GM21360 (cell line): ENCODE results near the gene ILF2.
A peak's percentile ranks its signal among the peaks of the same experiment; 100 is the strongest.
"Not testable (repeated sequence)": the region's sequence is repeated elsewhere in the genome, so short reads cannot be mapped to it uniquely, and the experiment has no call there.

ENCODE experiments used
- ATAC-seq: cut with Tn5 transposase; IDR thresholded peaks from one replicate; pipeline ENCODE4 v1.9.1; 2021; ENCODE audit warnings: mild to moderate bottlenecking, moderate library complexity; ENCODE audit not compliant: unreplicated experiment

ILF2 gene

GRCh38 chr1:153670859-153671627 is at the start of gene ILF2:
Gene ILF2 (minus strand): TSS chr1:153670993. CDS start chr1:153670922, 71 bp downstream.
- peak; percentile 92 for ATAC-seq

DNA sequence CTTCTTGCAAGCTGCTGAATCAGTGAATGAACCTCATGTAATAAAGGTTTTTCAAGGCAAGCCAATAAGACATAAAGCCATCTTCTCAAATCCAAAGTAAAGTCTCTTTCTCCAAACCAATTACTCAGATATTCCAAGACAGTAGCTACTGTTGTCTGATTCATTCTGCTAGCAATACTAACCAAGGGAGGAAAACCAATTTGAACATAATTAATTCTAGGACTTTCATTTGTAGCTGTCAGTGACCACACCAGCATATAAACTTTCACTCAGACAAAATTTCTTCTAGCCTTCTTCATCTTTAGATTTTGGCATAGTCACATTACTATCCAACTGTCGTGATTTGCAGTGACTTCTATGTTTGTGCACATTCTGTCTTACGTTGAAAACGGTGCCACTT is 46.5 kb upstream of the ILF2 start:
- ATAC-seq, result no peak

GRCh38 chr1:153716211-153716610 is 45.4 kb upstream of the ILF2 start:
- ATAC-seq, result not testable (repeated sequence)

- ATAC-seq, result no peak
These were observed 40.2 kb upstream of the ILF2 start for GRCh38 chr1:153711026-153711425.

GRCh38 chr1:153705484-153705883 is 34.7 kb upstream of the ILF2 start:
- ATAC-seq, result no peak

- ATAC-seq, result no peak
These were observed 29.0 kb upstream of the ILF2 start for GRCh38 chr1:153699768-153700167.

GRCh38 chr1:153698923-153699714 is 28.3 kb upstream of the ILF2 start:
- no peak for ATAC-seq

GRCh38 chr1:153698020-153698922 is 27.5 kb upstream of the ILF2 start:
- no peak for ATAC-seq

DNA sequence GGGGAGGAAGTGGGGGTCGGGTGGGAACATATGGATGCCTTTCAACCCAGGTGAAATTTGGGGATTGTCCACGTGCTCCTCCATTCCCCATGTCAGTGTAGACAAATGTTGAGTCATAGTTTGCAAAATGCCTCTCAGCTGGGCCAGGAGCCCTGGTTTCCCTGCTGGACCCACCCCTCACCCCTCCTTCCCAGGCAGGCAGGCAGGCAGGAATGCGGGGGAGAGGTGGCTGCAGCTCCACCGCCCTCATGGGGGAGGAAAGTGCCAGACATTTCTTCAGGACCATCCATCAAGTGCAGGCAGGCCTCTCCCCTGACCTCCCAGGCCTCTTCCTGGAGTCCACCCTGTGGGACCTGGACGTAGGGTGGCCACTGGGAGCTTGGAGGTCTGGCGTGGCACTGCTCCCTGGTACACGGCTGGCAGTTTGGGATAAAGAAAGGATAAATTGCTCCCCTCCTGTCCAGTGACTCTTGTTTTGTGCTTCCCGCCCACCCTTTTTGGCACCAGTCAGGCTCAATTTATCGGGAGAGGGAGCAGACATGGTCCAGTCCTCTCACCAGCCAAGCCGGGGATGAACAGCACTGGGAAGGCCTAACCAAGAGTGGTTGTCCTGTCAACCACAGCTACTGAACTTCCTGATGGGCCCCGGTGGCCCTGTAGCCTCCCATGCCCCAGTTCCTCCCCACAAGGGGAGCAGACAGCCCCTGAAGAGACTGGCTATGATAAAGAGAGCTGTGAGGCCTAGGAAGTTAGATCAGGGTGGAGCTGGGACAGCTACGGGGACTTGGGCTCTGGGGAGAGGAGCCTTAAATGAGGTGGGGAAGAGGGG is 26.6 kb upstream of the ILF2 start:
- no peak for ATAC-seq

GRCh38 chr1:153696741-153697140 is 25.9 kb upstream of the ILF2 start:
- no peak for ATAC-seq

DNA sequence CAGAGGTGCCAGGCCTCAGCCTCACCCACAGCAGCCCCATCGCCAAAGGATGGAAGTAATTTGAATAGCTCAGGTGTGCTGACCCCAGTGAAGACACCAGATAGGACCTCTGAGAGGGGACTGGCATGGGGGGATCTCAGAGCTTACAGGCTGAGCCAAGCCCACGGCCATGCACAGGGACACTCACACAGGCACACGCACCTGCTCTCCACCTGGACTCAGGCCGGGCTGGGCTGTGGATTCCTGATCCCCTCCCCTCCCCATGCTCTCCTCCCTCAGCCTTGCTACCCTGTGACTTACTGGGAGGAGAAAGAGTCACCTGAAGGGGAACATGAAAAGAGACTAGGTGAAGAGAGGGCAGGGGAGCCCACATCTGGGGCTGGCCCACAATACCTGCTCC is 22.7 kb upstream of the ILF2 start:
- ATAC-seq, result no peak

- ATAC-seq, result no peak
These were observed 18.0 kb upstream of the ILF2 start for GRCh38 chr1:153688736-153689328.

DNA sequence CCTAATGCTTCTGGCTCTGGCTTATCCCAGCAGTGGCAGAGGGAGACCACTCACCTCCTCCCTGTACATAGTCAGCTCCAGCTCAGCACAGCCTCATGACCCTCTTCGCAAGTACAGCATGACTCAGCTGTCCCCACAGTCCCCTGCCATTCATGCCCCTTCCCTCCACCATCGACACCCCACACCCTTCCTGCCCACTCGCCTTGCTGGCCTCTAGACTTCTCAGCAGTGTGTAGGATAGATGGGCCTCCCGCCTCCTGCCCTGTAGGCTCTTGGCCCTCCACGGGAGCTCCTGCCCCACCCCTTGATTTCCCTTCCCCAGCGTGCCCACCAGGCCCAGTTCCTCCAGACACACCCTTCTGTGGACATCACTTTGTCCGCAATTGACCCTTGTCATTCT is 17.5 kb upstream of the ILF2 start:
- ATAC-seq, result no peak

- no peak for ATAC-seq
These were observed 16.7 kb upstream of the ILF2 start for GRCh38 chr1:153687346-153688125.

DNA sequence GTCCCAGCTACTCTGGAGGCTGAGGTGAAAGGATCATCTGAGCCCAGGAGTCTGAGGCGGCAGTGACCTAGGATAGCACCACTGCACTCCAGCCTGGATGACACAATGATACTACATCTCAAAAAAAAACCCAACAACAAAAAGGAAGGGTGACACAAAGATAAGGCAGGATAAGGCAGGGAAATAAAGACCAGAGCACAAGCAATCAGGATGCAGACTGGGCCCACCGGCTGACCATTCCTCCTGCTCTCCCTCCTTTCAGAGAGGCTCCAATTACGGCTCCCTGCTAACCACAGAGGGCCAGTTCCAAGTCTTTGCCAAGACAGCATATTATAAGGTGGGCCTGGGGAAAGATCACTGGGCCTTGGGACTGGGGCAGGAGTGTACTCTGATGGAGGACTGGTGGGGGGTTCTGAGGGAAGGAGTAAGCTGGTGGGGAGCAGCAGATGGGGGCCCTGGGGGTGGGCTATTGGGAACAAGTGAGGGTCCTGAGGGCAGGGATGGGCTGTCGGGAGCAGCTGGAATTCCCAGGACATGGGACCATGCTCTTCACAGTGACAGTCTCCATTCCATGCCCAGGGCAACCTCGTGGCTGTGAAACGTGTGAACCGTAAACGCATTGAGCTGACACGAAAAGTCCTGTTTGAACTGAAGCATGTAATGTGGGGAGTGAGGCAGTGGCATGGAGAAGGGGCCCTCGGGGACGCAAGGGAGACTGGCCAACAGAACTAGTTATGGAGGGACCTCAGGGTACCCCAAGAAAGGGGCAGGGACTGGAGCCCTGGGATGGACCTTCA is 14.9 kb upstream of the ILF2 start:
- ATAC-seq, result no peak

DNA sequence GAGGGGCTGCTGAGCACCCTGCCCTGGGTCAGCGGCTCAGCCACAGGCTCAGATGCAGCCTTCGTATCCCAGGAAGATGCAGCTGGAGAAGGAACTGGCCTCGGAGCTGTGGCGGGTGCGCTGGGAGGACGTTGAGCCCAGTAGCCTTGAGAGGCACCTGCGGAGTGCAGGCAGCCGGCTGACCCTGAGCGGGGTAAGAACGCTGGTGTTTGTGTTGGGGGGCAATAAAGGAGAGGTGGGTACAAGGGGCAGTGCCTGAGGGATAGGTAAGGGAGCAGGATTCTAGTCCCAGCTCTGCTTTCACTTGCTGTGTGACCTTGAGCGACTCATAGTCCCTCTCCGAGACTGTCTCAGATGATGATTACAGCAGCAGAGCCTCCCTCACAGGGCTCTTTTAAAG is 14.1 kb upstream of the ILF2 start:
- ATAC-seq, result no peak

DNA sequence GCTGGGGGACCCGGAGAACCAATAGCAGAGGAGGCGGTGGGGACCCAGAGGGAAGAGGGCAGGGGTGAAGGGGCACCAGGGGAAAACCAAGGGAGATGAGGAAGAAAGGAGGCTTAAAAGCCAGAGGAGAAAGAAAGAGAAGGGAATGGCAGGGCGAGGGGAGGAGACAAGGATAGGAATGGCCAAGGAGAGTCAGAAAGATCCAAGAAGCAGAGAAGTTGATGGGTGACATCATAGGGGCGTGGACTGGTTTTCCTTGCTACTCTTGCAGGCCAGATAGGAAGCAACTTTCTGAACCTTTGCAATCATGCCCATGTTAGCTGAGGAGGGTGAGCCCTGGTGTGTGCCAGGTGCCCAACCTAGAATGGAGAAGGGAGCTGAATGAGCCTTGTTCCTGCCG is 13.1 kb upstream of the ILF2 start:
- no peak for ATAC-seq

DNA sequence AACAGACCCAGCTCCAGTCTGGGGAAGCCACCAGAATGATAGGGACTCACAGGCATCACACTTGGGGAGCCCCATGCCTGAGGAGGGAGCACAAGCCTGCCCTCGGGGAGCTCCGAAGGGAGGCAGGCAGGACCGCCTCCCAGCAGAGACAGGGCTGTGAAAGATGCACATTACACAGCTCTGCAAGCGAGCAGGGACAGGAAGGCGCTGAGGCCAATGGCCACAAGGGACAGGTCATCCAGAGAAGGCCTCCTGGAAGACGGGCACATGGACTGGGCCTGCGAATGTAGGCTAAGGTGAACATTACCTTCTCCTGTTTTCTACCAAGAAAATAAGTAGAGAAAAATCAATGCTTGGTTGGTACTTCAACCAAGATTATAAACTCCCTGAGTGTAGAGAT is 11.9 kb upstream of the ILF2 start:
- ATAC-seq, result no peak

- no peak for ATAC-seq
These were observed 9.3 kb upstream of the ILF2 start for GRCh38 chr1:153680120-153680403.
